Thyroid gland (tissue), 4 donors: ENCODE measurements around the gene TGFA.

ENCODE experiments used
- CTCF ChIP-seq, 6 experiments: fragments of 200-600 bp in 3 of 6; fragments of 450-650 bp in 3 of 6; sonication (generic) in 3 of 6; IDR thresholded peaks; one replicate each; pipeline ENCODE4 v1.5.1; 2016 to 2019; ENCODE audit warnings: antibody characterized with exemption in 6 of 6, mild to moderate bottlenecking in 2 of 6, inconsistent platforms in 1 of 6, moderate library complexity in 1 of 6
- POLR2A ChIP-seq, 2 donors: fragments of 450-650 bp; IDR thresholded peaks; one replicate each; pipeline ENCODE4 v1.6.1; 2017; ENCODE audit warnings: antibody characterized with exemption in 2 of 2, mild to moderate bottlenecking in 2 of 2, moderate library complexity in 1 of 2

- no peak for TF ChIP-seq CTCF (IDR thresholded peaks at IDR 0.05)
- no peak for TF ChIP-seq POLR2A (IDR thresholded peaks at IDR 0.05)
These were observed 69.5 kb downstream of the TGFA start for GRCh38 chr2:70484086-70484485.
